Measurements from ENCODE around the gene OVCH1.
A peak's percentile ranks its signal among the peaks of the same experiment; 100 is the strongest.
"Not testable (repeated sequence)": the region's sequence is repeated elsewhere in the genome, so short reads cannot be mapped to it uniquely, and the experiment has no call there.

Gene OVCH1

DNA sequence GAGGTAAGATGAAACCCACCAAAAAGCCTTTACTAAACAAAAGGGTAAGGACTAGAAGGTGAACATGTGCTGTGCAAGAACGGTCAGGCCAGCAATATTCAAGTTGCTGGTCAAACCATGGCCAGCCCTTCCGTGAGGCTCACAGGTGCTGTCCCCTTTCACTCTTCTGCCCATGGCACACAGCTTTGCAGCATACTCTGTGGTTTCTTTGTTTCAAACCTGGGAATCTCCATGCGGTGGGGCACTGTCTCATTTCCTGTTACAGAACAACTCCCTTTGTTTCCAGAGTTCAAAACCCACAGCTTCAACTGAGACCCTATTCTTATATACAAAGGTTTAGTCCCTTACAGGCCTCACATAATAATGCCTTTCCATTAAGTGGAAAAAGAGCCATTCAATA is 1.7 kb upstream of the OVCH1 start:
- no peak for DNase-seq

DNA sequence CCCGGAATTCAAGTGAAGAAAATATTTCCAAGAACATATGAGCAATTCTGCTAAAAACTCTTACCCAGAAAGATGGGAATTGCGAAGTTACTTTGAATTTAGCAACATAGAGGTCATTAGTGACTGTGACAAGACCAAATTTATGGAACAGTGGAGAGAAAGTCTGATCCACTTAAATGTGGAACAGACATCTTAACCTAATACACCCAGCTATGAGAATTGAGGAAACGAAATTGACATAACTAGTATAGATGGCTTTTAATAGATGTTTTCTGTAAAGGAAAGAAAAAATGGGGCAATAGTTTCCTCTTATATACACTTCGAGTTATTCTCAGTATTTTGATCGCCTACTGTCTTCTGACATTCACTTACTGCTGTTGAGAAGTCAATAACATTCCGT is 4.6 kb downstream of the OVCH1 start:
- no peak for DNase-seq

DNA sequence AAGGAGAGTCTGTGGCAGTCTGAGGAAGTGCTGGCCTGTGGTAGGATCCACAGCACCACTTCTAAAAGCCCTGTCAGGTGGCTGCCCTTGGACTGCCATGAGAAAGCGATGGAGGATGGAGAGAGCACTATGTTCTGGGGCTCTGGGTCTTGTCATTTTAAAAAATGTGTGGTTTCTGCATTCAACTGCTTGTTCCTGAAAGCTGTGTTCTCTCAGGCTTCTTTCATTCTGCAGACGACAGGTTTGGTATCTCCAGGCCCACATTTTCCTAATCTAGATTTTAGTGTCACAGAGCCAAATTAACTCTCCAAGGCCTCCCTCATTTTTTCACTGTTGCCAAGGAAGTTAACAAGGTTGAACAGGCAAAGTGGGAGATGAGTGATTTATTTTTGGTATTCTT is 10.5 kb downstream of the OVCH1 start:
- no peak for DNase-seq

DNA sequence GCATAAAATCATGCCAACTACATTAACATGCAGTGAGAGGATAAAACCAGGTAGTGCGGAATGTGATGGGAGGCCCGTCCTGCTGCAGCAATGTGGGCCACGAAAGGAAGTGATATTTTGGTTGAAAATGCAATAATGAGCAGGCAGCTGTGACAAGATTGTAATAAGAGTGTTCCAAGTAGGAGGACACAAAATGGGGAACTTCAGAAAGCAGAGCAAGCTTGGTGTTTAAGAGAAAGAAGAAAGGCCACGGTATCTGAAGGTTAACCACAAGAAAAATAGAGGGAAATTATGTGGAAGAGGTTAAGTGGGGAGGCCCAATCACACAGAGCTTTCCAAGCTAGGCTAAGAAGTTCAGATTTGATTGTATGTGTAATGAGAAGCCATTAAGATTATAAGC is 34.3 kb downstream of the OVCH1 start:
- DNase-seq = no peak

DNA sequence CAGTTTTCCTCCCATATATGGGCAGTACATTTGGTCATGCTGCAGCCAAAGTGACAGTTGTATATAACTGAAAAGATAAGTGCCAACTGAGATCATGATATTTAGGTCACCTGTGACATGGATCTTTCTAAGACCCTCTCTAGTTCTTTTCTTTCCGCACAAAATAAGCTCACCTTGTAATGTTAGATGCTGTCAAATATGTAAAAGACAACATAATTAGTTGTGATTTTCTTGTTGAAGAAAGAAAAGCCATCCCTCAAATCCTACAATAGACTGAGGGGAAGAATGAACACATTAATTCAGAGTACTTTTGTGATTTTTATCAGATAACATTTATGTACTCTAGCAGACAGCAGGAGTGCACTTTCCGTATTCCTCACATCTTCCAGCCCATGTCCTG is 37.4 kb downstream of the OVCH1 start:
- no peak for DNase-seq

DNA sequence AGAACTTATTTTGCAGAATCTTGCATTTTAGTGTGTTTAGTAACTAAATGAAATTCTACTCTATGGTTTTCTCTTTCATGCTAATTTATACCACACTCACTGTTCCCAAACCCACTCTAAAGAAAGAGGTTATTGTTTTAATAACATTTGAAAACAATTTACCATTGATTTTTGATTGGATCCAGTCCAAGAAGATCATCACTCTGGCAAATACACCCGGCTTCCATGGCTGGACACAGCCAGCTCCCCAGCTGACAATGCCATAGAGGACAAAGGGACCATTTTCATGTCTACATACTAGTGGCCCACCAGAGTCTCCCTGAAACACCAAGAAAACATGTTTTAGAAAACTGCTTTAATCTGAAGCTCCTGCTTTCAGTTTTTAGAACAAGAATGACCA is 42.4 kb downstream of the OVCH1 start:
- no peak for DNase-seq

DNA sequence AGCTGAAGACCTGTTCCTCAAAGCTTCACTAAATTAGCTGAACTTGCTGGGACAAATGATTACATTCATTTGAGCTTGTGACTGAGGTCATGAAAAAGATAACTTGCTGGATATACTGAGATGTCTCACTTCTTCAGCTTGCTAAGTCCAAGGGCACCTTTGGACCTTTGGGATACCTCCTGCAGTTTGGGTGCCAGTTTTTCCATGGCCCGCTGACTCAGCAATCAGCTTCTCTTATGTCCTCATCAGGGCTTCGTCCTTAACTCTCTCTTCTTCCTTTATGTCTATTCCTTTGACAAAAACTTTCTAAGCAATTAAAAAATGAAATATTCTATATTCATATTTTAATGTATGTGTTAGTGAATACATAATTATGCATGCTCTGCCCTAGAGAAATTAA is 45.6 kb downstream of the OVCH1 start:
- no peak for DNase-seq

DNA sequence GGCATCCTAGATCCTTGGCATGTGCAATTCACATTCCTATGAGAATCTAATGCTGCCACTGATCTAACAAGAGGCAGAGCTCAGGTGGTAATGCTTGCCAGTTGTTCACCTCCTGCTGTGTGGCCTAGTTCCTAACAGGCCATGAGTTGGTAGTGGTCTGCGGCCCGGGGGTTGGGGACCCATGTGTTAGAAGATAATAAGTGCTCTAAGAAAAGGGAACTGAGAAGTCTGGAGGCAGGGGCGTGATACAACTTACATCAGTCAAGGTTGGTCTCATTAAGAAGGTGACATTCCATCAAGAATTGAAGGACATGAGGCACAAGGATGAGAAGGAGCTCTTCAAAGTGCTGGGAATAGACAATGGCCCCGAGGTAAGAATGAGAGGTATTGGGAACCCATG is 49.3 kb downstream of the OVCH1 start:
- DNase-seq = no peak

DNA sequence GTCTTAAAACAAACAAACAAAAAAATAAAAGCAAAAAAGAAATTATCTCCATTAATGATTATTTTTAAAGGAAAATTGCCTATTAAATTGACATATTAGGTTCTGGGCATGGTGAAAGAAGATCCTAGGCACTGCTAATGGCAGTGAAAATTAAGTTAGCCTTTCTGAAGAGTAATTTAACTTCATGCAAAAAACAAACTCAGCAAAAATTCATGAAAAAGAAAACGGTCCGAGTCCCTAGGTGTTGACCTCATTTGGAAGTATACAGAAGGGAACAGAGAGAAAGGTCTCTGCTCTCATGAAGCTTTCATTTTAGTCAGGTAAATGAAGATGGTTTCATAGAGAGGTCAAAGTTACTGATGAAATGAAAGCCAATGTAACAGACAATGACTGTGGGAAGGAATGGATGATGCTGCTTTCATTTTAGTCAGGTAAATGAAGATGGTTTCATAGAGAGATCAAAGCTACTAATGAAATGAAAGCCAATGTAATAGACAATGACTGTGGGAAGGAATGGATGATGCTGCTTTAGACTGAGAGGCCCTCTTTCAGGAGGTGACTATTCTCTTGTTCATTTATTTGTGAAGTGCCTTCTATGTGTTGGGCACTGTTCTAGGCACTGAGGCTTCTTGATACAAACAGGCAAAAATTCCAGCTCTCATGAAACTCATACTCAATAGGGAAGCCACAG is 50.1 kb downstream of the OVCH1 start:
- no peak for DNase-seq

DNA sequence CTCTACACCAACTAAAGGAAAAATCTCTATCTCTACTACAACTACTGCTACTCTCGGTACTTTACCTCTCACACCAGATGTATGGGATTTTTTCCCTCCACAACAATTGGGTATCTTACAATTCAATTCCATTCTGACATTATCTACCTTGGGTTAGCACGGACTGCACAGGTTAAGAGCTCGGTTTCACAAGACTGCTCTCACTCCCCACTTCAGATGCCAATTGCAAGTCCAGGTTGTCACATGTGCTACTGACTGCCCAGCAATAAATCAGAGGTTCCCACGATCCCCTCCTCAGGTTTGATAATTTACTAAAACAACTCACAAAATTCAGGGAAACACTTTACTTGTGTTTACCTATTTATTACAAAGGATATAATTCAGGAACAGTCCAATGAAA is 58.0 kb downstream of the OVCH1 start:
- no peak for DNase-seq

DNA sequence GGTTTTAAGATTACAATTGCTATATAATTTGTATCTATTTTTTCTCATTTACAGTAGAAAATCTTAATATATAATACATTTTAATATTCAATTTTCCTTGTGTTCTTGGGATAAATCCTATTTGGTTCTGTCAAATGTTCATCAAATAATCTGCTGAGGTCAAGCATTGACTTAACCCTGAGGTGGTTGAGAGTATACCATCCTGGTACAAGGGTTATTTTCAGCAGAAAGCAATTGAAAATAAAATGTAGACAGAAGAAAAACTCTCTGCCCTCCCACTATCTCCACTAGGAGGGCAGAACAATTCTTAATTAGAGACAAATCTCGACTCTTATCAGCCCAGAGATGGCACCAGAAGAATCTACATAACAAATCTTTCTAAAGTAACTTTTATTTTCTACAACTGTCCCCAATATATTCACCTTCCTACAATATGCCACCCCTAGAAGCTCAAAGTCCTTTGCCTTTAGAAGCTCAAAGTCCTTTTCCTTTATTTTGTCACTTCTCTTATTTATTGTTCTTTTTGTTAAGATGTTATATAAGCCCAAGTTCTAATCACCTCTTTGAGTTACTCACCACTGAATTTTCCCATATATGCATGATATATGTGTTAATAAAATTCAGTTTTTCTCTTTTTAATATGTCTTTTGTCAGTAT is 58.6 kb downstream of the OVCH1 start:
- DNase-seq = no peak

DNA sequence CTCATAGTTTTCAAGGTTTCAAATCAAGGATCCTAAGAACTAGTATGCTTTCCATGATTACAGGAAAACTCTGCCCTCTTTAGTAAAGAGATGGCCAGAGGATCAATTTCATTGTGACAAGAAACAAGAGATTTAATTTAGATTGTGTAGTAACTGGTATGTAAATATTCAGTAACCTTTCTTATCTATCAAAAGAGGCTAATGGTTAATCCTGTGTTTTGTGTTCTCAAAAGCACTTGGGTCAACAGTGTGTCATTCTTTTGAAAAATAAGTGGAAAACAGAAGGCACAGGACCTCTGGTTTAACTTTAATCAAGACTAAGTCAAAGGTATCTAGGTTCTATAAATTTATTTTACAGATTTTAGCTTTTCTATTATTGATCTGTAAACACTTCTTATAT is 59.9 kb downstream of the OVCH1 start:
- DNase-seq = no peak

DNA sequence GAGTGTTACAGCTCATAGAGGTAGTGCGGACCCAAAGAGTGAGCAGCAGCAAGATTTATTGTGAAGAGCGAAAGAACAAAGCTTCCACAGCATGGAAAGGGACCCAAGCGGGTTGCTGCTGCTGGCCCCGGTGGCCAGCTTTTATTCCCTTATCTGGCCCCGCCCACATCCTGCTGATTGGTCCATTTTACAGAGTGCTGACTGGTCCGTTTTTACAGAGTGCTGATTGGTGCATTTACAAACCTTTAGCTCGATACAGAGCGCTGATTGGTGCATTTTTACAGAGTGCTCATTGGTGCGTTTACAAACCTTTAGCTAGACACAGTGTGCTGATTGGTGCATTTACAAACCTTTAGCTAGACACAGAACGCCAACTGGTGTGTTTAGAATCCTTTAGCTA is 60.7 kb downstream of the OVCH1 start:
- not testable (repeated sequence) for DNase-seq

DNA sequence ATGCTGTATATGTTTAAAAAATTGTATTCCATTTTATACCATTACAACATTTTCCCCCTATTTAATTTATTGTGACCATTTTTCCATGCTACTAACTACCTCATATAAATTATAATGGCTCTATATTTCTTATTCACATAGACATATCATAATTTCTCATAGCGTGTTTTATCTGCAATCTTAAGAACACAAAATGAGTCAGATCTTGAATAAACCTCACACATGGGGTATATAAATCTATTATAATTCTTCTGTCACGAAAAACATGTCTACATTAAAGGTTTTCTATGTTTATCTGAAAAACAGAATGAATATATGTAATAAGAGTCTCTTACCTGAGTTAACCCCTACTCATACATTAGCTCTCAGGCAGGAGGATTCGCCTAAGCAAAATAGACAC is 66.0 kb downstream of the OVCH1 start:
- DNase-seq = no peak

DNA sequence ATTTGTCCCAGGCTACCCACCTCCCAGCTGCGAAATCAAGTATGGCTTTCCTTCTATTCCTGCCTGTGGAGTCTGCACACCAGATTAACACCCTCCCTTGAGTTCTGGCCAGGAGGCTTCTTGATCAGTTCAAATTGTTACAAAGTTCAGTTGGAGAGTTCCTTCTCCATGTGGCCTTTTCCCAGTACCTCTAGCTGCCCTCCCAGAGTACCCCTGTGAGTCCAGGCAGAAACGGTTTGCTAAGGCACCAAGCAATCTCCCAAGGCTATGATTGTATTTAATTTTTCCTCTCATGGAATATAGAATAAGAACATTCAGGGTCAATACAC is 66.8 kb downstream of the OVCH1 start:
- no peak for DNase-seq

DNA sequence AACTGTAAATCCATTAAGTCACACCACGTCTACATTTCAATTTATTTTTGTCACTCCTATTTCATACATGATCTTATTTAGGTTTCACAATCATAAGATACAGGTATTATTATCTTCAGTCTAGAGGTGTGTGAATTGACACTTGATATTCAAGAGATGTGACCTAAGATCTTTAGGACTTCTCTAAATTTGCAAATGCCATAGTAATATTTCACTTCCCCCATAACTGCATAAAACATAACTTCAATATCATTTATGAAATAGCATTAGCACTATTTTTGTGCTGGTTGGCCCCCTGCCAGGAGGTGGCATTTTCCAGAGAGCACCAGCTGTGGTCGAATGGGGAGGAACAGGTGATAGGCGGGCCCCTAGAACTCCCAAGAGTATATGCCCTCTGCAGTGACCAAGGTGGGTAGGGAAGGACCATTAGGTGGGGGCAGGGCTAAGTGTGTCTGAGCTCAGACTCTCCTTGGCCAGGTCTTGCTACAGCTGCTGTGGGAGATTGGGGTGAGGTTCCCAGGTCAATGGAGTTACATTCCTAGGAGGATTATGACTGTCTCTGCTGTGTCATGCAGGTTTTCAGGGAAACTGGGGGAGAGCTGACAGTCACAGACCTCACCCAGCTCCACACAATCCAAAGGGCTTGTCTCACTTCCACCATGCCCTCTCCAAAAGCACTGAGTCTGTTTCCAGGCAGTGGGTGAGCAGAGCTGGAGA is 67.3 kb downstream of the OVCH1 start:
- peak; percentile 26 for DNase-seq

DNA sequence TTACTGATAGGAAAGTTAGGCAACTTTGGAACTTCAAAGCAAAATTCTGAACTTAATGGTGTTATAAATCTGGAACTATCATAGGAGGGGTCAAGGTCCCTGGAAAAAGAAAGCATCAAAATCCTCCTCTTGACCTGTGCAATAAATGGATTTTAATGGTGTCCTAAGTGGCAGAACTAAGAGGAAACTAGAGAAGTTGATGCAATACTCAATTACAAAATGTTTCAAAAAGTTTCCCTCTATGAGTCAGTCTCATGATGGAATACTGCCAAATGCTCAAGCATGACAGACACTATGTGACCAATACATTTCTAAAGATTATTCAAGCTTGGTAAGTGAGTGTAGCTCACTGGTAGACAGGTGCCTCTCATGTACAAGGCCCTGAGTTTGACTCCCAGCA is 68.9 kb downstream of the OVCH1 start:
- DNase-seq = no peak

DNA sequence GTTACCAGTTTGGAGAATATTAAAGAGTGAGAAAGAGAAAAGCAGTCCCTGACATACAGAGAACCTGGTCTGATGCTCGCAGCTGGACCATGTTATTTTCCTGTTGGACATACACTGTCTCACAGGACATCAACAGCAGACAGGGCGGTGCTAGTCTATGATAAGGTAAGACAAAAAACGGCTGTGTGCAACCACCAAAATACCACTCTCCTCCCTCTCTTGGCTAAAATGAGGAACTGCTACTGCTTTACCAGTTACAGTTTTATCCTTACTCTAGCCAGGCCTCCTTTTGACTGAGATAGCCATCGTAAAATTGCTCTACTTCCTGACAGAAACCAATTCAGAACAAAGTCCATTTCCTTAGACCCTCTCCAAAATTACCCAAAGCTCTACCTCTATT is 69.5 kb downstream of the OVCH1 start:
- DNase-seq = no peak

DNA sequence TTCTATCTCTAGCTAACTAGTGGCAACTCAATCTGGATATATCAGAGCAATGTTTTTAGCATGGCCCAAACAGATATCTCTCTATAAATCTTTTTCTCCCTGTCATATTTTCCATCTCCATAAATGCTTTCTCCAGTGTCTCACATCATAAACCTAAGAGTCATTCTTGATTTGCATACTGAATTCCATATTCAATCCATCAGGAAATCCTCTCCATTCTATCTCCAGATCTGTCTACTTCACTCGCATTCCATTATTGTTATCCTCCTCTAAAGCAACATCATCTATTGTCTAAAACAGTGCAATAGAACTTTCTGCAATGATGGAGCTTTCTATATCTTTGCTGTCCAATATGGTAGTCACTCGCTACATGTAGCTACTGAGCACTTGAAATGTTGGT is 71.0 kb downstream of the OVCH1 start:
- DNase-seq = no peak

DNA sequence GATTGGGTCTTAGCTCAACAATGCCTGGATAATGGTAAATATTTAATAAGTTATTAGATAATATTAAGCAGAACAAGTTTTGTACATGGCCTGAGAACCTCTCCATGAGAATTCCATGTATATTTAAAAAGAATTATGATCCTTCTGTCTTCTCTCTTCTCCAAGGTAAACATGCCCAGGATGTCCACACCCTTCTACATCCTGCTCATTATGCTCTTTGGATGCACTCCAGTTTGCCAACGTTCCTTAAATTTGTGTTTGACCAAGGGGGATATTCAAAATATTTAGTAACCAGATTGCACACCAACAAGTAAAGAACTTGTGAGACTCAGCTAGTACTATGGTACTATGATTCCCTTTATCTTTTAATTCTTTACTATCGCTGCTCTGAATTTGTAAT is 71.8 kb downstream of the OVCH1 start:
- no peak for DNase-seq

DNA sequence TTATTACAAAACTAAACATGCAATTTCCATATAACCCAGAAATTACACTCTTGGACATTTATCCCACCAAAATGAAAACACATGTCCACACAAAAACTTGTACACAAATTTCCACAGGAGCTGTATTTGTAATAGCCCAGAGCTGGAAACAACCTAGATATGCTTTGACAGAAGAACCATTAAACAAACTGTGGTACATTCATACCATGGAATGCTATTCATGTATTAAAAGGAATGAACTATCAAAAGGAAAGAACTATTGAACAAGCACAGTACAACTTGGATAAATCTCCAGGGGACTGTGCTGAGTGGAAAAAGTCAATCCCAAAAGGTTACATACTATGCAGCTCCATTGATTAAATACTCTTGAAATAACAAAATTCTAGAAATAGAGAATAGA is 80.7 kb downstream of the OVCH1 start:
- no peak for DNase-seq

DNA sequence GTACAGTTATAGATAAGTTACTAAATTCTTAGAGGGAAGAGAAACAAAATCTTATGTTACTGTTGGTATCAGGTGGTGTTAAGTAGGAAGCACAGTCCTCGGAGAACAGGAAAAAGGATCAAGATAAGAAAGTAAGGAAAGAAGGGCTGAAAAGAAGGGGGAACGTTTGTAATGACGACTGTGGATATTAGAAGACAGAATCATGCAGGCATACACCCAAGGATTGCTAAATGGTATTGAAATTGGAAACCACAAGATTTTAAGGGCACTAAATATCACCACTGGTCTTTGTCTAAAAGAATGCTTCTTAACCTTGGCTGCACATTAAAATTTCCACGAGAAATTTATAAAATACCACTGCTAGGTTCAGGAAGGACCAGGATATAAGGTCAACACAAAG is 82.4 kb downstream of the OVCH1 start:
- no peak for DNase-seq

DNA sequence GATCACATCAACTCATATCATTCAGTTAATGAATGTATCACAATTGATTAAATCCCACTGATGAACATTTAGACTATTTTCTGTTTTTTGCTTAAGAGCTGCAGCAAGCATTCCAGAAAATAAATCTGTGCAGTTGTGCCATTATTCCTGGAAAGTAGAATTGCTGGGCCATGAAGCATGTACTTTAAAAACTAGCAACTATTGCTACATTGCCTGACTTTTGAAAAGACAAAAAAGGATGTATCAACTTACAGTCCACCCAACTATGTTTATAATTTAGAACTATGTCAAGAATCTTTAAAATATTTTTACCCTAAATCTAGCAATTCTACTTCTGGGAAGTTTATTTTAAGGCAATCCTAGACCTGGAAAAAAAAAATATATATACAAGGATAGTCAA is 83.1 kb downstream of the OVCH1 start:
- DNase-seq = no peak

DNA sequence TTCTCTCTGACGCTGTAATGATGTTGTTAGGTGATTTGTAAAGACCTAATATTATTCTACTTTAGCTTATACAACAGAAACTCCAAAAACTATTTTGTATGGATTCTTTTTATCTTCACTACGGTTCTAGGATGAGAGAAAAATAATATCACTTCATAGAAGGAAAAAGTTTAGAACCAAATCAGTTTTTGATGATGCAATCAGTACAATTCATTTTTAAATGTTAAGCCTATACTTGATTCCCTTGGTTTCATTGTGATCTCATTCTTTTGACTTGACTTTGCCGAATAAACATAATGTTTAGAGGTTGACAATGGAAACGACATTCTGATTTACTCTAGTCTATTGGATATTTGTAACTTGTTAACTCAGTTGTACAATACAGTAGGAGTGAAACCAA is 91.9 kb downstream of the OVCH1 start:
- DNase-seq = no peak

DNA sequence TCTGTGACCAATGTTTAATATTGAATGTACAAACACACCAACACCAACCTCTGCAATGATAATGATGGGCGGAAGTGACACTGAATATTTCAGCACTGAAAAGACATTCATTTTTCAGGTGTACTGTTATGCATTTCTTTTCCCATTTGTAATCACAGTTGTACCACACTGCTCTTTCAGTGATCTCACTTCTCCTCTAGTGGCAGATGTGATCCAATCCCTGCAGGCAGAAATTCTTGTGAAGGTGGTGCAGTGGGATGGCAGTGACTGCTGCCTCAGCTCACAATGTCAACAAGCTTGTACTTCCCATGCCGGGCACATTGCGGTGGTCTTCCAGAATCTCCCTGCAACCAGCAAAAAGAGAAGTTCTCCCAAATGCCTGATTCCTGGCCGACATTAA is 93.5 kb downstream of the OVCH1 start:
- no peak for DNase-seq
